Measurements from ENCODE around the gene SPIRE2. TPM values are rescaled to one million over a fixed set of nuclear protein-coding genes. Genes with fewer than 3 reads are reported as not detected.
"Not testable (repeated sequence)": the region's sequence is repeated elsewhere in the genome, so short reads cannot be mapped to it uniquely, and the experiment has no call there.

The SPIRE2 gene
- total RNA-seq, 3 donors from 2014 or later (not counting 1 experiment from before 2014, with no cell fraction given): 4.5 to 8.7 (median 6.5) TPM

DNA sequence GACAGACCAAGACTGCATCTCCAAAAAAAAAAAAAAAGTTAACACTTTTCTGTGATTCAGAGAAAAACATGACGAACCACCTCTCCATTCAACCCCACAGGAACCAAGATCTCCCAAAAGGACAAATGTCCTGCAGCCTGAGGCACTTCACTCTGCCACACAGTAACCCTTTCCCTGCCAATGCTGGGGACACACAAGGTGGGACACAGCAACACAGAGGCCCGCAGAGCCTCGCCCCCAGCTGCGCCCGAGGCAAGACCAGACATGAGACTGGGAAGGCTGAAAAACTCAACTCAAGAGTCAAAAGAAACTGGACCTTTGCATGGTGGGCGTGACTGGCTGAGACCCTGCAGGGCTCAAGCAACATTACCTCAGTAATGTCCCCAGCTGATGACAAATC is 45.8 kb upstream of the SPIRE2 start:
- Histone ChIP-seq H3K36me3 (ENCODE audit: control insufficient read depth, insufficient read depth, low read length) (no peaks in the 10 kb centered on the region), H3K9me3 (ENCODE audit: control insufficient read depth, insufficient read depth, low read length) (no peaks in the 10 kb centered on the region), H3K27ac (ENCODE audit: low read length) (no peak overlapping the region), H3K4me3 (ENCODE audit: low read length) (no peak overlapping the region), H3K27me3 (ENCODE audit: control insufficient read depth, insufficient read depth, low read length) (no peaks in the 10 kb centered on the region), H3K4me1 (ENCODE audit: control insufficient read depth, insufficient read depth, low read length) (peaks cover 32% of the 10 kb centered on the region)
- 93% methylated on average over 6 of the region's 6 CpGs for WGBS (ENCODE audit: insufficient coverage)
- Mint-ChIP-seq H3K4me3 (no peak overlapping the region), H3K36me3 (no peaks in the 10 kb centered on the region), H3K27ac (no peak overlapping the region), H3K9me3 (no peaks in the 10 kb centered on the region), H3K4me1 (peaks cover 14% of the 10 kb centered on the region in 2 donors), H3K27me3 (ENCODE audit: low read depth in 2 of 2) (no peaks in the 10 kb centered on the region)
- TF ChIP-seq, protein P1, sequence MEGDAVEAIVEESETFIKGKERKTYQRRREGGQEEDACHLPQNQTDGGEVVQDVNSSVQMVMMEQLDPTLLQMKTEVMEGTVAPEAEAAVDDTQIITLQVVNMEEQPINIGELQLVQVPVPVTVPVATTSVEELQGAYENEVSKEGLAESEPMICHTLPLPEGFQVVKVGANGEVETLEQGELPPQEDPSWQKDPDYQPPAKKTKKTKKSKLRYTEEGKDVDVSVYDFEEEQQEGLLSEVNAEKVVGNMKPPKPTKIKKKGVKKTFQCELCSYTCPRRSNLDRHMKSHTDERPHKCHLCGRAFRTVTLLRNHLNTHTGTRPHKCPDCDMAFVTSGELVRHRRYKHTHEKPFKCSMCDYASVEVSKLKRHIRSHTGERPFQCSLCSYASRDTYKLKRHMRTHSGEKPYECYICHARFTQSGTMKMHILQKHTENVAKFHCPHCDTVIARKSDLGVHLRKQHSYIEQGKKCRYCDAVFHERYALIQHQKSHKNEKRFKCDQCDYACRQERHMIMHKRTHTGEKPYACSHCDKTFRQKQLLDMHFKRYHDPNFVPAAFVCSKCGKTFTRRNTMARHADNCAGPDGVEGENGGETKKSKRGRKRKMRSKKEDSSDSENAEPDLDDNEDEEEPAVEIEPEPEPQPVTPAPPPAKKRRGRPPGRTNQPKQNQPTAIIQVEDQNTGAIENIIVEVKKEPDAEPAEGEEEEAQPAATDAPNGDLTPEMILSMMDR (IDR thresholded peaks at IDR 0.05): no peak
- ATAC-seq (no peak), DNase-seq (no peak)
- intact Hi-C loops (cut with micrococcal nuclease): no loop called here

DNA sequence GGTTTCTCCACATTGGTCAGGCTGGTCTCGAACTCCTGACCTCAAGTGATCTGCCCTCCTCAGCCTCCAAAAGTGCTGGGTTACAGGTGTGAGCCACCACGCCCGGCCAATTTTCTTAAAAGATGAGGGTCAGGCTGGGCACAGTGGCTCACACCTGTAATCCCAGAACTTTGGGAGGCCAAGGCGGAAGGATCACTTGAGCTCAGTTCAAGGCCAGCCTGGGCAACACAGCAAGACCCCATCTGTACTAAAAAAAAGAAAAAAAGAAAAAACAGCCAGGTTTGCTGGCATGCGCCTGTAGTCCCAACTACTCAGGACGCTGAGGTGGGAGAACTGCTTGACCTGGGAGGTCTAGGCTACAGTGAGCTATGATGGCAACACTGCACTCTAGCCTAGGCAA is 44.3 kb upstream of the SPIRE2 start:
- ATAC-seq; intact Hi-C loops (cut with micrococcal nuclease); H3K27ac Mint-ChIP-seq; H3K9me3 Mint-ChIP-seq; H3K27me3 ChIP-seq (ENCODE audit: control insufficient read depth, insufficient read depth, low read length); H3K36me3 ChIP-seq (ENCODE audit: control insufficient read depth, insufficient read depth, low read length); H3K27me3 Mint-ChIP-seq (ENCODE audit: low read depth in 2 of 2); DNase-seq; H3K27ac ChIP-seq (ENCODE audit: low read length); H3K36me3 Mint-ChIP-seq; H3K9me3 ChIP-seq (ENCODE audit: control insufficient read depth, insufficient read depth, low read length); H3K4me3 ChIP-seq (ENCODE audit: low read length): not testable (repeated sequence)
- Mint-ChIP-seq H3K4me3 (peak overlapping the region; percentile 37), H3K4me1 (peaks cover 14% of the 10 kb centered on the region in 2 donors)
- peaks cover 32% of the 10 kb centered on the region for H3K4me1 ChIP-seq (ENCODE audit: control insufficient read depth, insufficient read depth, low read length)
- WGBS (ENCODE audit: insufficient coverage): 90% methylated on average over 6 of the region's 6 CpGs

DNA sequence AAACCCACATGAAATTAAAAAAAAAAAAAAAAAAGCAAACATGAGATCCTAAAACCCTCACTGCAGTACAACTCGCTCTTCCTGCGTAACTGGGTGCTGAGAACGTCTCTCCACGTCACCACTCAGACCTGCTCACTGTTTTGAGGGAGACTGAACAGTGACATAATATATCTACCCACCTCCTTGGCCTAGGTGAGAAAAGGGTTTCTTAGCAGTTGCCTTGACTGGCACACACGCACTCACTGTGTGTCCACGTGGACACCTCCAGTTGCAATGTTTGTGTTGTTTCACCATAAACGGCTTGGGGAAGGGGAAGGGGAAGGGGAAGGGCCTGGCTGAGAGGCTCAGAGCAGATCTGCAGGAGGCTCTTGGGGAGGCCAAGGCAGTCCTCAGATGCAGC is 43.9 kb upstream of the SPIRE2 start:
- Histone ChIP-seq H3K9me3 (ENCODE audit: control insufficient read depth, insufficient read depth, low read length) (no peaks in the 10 kb centered on the region), H3K36me3 (ENCODE audit: control insufficient read depth, insufficient read depth, low read length) (no peaks in the 10 kb centered on the region), H3K4me3 (ENCODE audit: low read length) (no peak overlapping the region), H3K27ac (ENCODE audit: low read length) (no peak overlapping the region), H3K27me3 (ENCODE audit: control insufficient read depth, insufficient read depth, low read length) (no peaks in the 10 kb centered on the region), H3K4me1 (ENCODE audit: control insufficient read depth, insufficient read depth, low read length) (peaks cover 32% of the 10 kb centered on the region)
- ATAC-seq: peak; percentile 32 to 52 (median 48)
- 84% methylated on average over 7 of the region's 7 CpGs for WGBS (ENCODE audit: insufficient coverage)
- Mint-ChIP-seq H3K36me3 (no peaks in the 10 kb centered on the region), H3K9me3 (no peaks in the 10 kb centered on the region), H3K27ac (no peak overlapping the region), H3K4me1 (peaks cover 14% of the 10 kb centered on the region in 2 donors), H3K27me3 (ENCODE audit: low read depth in 2 of 2) (no peaks in the 10 kb centered on the region), H3K4me3 (peak overlapping the region; percentile 37)
- TF ChIP-seq, protein P1 (IDR thresholded peaks at IDR 0.05): no peak
- peak in 1 of 2 donors; percentile 72 for DNase-seq
- intact Hi-C loops (cut with micrococcal nuclease): no loop called here

DNA sequence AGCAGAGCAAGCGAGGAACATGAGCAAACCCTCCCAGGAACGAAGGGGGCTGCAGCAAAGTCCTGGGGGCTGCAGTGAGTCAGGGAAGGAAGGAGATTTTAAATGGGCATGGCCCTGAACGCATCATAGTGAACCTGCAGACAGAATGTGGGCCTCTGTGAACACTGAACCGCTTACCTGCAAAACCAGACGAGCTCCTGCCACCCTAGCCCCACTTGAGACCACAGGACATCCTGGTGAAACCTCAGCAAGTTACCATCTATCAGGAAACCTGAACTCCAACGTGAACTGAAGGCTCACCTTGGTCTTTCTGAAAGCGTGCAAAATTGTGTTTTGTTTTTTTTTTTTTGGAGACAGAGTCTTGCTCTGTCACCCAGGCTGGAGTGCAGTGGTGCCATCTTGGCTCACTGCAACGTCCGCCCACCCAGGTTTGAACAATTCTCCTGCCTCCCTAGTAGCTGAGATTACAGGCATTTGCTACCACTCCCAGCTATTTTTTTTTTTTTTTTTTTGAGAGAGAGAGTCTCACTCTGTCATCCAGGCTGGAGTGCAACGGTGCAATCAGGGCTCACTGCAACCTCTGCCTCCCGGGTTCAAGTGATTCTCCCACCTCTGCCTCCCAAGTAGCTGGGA is 42.6 kb upstream of the SPIRE2 start:
- 57% methylated on average over 11 of the region's 11 CpGs for WGBS (ENCODE audit: insufficient coverage)
- TF ChIP-seq, protein P1 (IDR thresholded peaks at IDR 0.05): no peak
- DNase-seq: peak in 1 of 2 donors; percentile 78
- H3K27me3 Mint-ChIP-seq (ENCODE audit: low read depth in 2 of 2): no peaks in the 10 kb centered on the region
- peaks cover 32% of the 10 kb centered on the region for H3K4me1 ChIP-seq (ENCODE audit: control insufficient read depth, insufficient read depth, low read length)
- H3K36me3 ChIP-seq (ENCODE audit: control insufficient read depth, insufficient read depth, low read length): no peaks in the 10 kb centered on the region
- intact Hi-C loops (cut with micrococcal nuclease): no loop called here
- H3K9me3 ChIP-seq (ENCODE audit: control insufficient read depth, insufficient read depth, low read length): no peaks in the 10 kb centered on the region
- H3K4me3 Mint-ChIP-seq: no peak overlapping the region
- peak in 2 of 3 donors; percentile 57 to 83 for ATAC-seq
- no peak overlapping the region for H3K27ac ChIP-seq (ENCODE audit: low read length)
- peaks cover 14% of the 10 kb centered on the region in 2 donors for H3K4me1 Mint-ChIP-seq
- no peaks in the 10 kb centered on the region for H3K9me3 Mint-ChIP-seq
- no peak overlapping the region for H3K4me3 ChIP-seq (ENCODE audit: low read length)
- no peak overlapping the region for H3K27ac Mint-ChIP-seq
- no peaks in the 10 kb centered on the region for H3K36me3 Mint-ChIP-seq
- H3K27me3 ChIP-seq (ENCODE audit: control insufficient read depth, insufficient read depth, low read length): no peaks in the 10 kb centered on the region
